Caco-2 (cell line): Measurements from ENCODE around the gene HS3ST4. TPM values are rescaled to one million over a fixed set of nuclear protein-coding genes. Genes with fewer than 3 reads are reported as not detected.

Experiments used
- BruUV-seq: library from RNA; stranded (reverse); fragments of 400-500 nt; replicated peaks from 2 replicates; lab custom pipeline; 2021; lab: Mats Ljungman, UMichigan
- CTCF ChIA-PET: fragments of 300-600 bp; sonication (Branson Sonifier 250); formaldehyde crosslinking; loops from one replicate; lab custom pipeline; 2022; ENCODE audit warnings: antibody characterized with exemption; lab: Charles Lee
- POLR2A ChIA-PET: fragments of 300-600 bp; sonication (Branson Sonifier 250); formaldehyde crosslinking; loops from one replicate; lab custom pipeline; 2022; ENCODE audit warnings: antibody characterized with exemption; lab: Charles Lee
- DNase-seq, 2 experiments: peaks; one replicate each; pipeline versions ENCODE4 v3.0.0 to v3.0.0-alpha.2; 2020 to 2022
- H3K27me3 ChIP-seq: replicated peaks from 2 replicates; pipeline ENCODE4 v1.6.0; 2011; ENCODE audit warnings: low read length; ENCODE audit not compliant: control insufficient read depth, insufficient read depth
- H3K36me3 ChIP-seq: 2 replicates; pipeline ENCODE4 v1.5.1; 2011; ENCODE audit warnings: low read length; ENCODE audit not compliant: control insufficient read depth, insufficient read depth
- H3K4me1 ChIP-seq: fragments of 250-450 bp; sonication (Bioruptor Pico); 2 replicates; pipeline ENCODE4 v1.5.1; 2020; ENCODE audit warnings: mild to moderate bottlenecking
- H3K4me3 ChIP-seq: 2 replicates; pipeline ENCODE4 v1.5.1; 2011; ENCODE audit warnings: low read depth, mild to moderate bottlenecking, control low read depth, low read length
- H3K9me3 ChIP-seq: fragments of 250-450 bp; sonication (Bioruptor Pico); 2 replicates; pipeline ENCODE4 v1.5.1; 2020; ENCODE audit warnings: mild to moderate bottlenecking, moderate library complexity
- H3K27ac Mint-ChIP-seq: one replicate; pipeline ENCODE4 v1.8.0; 2022; ENCODE audit warnings: mixed read lengths; ENCODE audit not compliant: unreplicated experiment
- H3K27me3 Mint-ChIP-seq: one replicate; pipeline ENCODE4 v1.8.0; 2022; ENCODE audit warnings: mixed read lengths; ENCODE audit not compliant: insufficient read depth, unreplicated experiment
- H3K36me3 Mint-ChIP-seq: one replicate; pipeline ENCODE4 v1.8.0; 2022; ENCODE audit warnings: mild to moderate bottlenecking, mixed read lengths; ENCODE audit not compliant: insufficient read depth, unreplicated experiment
- H3K4me1 Mint-ChIP-seq: one replicate; pipeline ENCODE4 v1.8.0; 2022; ENCODE audit warnings: low read depth, mixed read lengths; ENCODE audit not compliant: unreplicated experiment
- H3K4me3 Mint-ChIP-seq: one replicate; pipeline ENCODE4 v1.8.0; 2022; ENCODE audit warnings: mild to moderate bottlenecking, moderate library complexity, mixed read lengths; ENCODE audit not compliant: unreplicated experiment
- H3K9me3 Mint-ChIP-seq: one replicate; pipeline ENCODE4 v1.8.0; 2022; ENCODE audit warnings: mixed read lengths; ENCODE audit not compliant: unreplicated experiment
- intact Hi-C: fragments of 100-400 bp; cut with micrococcal nuclease; formaldehyde crosslinking; loops from one replicate; pipeline ENCODE4 v1.10.0; 2022; ENCODE audit not compliant: unreplicated experiment
- total RNA-seq: library from RNA; stranded (reverse); gene quantifications from 2 replicates; pipeline ENCODE4 v1.2.3, GENCODE V29; 2022
- TF ChIP-seq, protein P1 (sequence below), 2 experiments: fragments of 200-600 bp in 1 of 2; IDR thresholded peaks; 1 replicate in 1 of 2; 2 replicates in 1 of 2; pipeline versions ENCODE4 v1.5.1 to v1.8.0; 2011 to 2022; ENCODE audit warnings: antibody characterized with exemption in 1 of 2, control low read depth in 1 of 2, inconsistent platforms in 1 of 2, low read depth in 1 of 2, low read length in 1 of 2, mild to moderate bottlenecking in 1 of 2, moderate library complexity in 1 of 2; ENCODE audit not compliant: insufficient read depth in 1 of 2, severe bottlenecking in 1 of 2, unreplicated experiment in 1 of 2

The HS3ST4 gene
- total RNA-seq, 1 experiment from 2014 or later: 0.11 TPM

DNA sequence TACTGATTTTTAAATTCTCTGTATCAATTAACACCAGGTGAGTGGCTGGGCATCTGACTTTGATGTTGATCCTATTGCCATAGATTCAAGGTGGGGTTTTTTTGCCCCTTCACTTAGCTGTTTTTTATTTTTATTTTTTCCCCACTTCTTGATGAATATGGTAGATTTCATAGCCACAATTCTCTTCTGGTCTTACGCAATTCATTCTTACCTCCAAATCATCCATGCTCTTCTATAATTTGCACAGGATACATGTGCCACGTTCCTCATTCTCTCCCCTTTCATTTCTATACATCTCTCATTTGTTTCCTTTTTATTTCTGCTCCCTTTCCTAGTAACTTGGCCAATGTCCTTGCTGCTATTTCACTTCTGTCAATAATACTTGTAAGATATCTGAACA, 14.9 kb upstream of the HS3ST4 start:
- Mint-ChIP-seq H3K27me3 (peaks cover 4% of the 10 kb centered on the region), H3K36me3 (no peaks in the 10 kb centered on the region), H3K27ac (no peak overlapping the region), H3K4me3 (no peak overlapping the region), H3K9me3 (no peaks in the 10 kb centered on the region), H3K4me1 (no peaks in the 10 kb centered on the region)
- Histone ChIP-seq H3K9me3 (no peaks in the 10 kb centered on the region), H3K4me3 (no peak overlapping the region), H3K36me3 (no peaks in the 10 kb centered on the region), H3K4me1 (no peaks in the 10 kb centered on the region), H3K27me3 (no peaks in the 10 kb centered on the region)
- BruUV-seq: no TSS peak
- intact Hi-C loops: no loop called here
- POLR2A ChIA-PET: no interaction called here
- TF ChIP-seq, protein P1, sequence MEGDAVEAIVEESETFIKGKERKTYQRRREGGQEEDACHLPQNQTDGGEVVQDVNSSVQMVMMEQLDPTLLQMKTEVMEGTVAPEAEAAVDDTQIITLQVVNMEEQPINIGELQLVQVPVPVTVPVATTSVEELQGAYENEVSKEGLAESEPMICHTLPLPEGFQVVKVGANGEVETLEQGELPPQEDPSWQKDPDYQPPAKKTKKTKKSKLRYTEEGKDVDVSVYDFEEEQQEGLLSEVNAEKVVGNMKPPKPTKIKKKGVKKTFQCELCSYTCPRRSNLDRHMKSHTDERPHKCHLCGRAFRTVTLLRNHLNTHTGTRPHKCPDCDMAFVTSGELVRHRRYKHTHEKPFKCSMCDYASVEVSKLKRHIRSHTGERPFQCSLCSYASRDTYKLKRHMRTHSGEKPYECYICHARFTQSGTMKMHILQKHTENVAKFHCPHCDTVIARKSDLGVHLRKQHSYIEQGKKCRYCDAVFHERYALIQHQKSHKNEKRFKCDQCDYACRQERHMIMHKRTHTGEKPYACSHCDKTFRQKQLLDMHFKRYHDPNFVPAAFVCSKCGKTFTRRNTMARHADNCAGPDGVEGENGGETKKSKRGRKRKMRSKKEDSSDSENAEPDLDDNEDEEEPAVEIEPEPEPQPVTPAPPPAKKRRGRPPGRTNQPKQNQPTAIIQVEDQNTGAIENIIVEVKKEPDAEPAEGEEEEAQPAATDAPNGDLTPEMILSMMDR (IDR thresholded peaks at IDR 0.05; ENCODE audit: insufficient read depth in 1 of 2, low read depth in 1 of 2, low read length in 1 of 2, severe bottlenecking in 1 of 2, unreplicated experiment in 1 of 2): no peak
- CTCF ChIA-PET: no interaction called here
- no peak for DNase-seq

DNA sequence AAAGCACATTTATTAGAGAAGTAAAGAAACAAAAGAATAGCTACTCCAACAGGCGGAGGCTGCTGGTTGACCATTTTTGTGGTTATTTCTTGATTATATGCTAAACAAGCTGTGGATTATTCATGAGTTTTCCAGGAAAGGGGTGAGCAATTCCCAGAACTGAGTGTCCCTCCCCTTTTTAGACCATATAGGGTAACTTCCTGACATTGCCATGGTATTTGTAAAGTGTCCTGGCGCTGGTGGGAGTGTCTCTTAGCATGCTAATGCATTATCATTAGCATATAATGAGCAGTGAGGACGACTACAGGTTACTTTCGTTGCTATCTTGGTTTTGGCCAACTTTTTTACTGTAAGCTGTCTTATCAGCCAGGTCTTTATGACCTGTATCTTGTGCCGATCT, 12.2 kb upstream of the HS3ST4 start:
- no peaks in the 10 kb centered on the region for H3K4me1 ChIP-seq
- no peak overlapping the region for H3K4me3 ChIP-seq
- Mint-ChIP-seq H3K27me3 (peaks cover 4% of the 10 kb centered on the region), H3K27ac (no peak overlapping the region), H3K4me3 (no peak overlapping the region), H3K9me3 (no peaks in the 10 kb centered on the region), H3K36me3 (no peaks in the 10 kb centered on the region), H3K4me1 (no peaks in the 10 kb centered on the region)
- H3K9me3 ChIP-seq: no peaks in the 10 kb centered on the region
- TF ChIP-seq, protein P1 (IDR thresholded peaks at IDR 0.05; ENCODE audit: insufficient read depth in 1 of 2, low read depth in 1 of 2, low read length in 1 of 2, severe bottlenecking in 1 of 2, unreplicated experiment in 1 of 2): no peak
- no peaks in the 10 kb centered on the region for H3K36me3 ChIP-seq
- intact Hi-C loops: no loop called here
- ChIA-PET CTCF (no interaction called here), POLR2A (no interaction called here)
- no TSS peak for BruUV-seq
- H3K27me3 ChIP-seq: no peaks in the 10 kb centered on the region
- DNase-seq: no peak

- BruUV-seq: no TSS peak
- Histone ChIP-seq H3K27me3 (no peaks in the 10 kb centered on the region; the same call in 1 of the 2 replicates), H3K4me1 (no peaks in the 10 kb centered on the region), H3K36me3 (no peaks in the 10 kb centered on the region), H3K9me3 (no peaks in the 10 kb centered on the region), H3K4me3 (no peak overlapping the region)
- H3K9me3 Mint-ChIP-seq: no peaks in the 10 kb centered on the region
- DNase-seq: no peak
- no peak overlapping the region for H3K27ac Mint-ChIP-seq
- no peaks in the 10 kb centered on the region for H3K4me1 Mint-ChIP-seq
- intact Hi-C loops: no loop called here
- no peaks in the 10 kb centered on the region for H3K36me3 Mint-ChIP-seq
- ChIA-PET CTCF (no interaction called here), POLR2A (no interaction called here)
- no peak overlapping the region for H3K4me3 Mint-ChIP-seq
- peaks cover 18% of the 10 kb centered on the region for H3K27me3 Mint-ChIP-seq
- TF ChIP-seq, protein P1 (IDR thresholded peaks at IDR 0.05; ENCODE audit: insufficient read depth in 1 of 2, low read depth in 1 of 2, low read length in 1 of 2, severe bottlenecking in 1 of 2, unreplicated experiment in 1 of 2): no peak
These were observed 2.5 kb upstream of the HS3ST4 start for GRCh38 chr16:25689137-25689836.
